Measurements from ENCODE around the gene CNKSR3.

CNKSR3 gene

GRCh38 chr6:154481521-154482013, 28.9 kb downstream of the CNKSR3 start:
- ATAC-seq = no peak
- Mint-ChIP-seq H3K27ac (no peak overlapping the region), H3K4me1 (no peaks in the 10 kb centered on the region), H3K4me3 (no peak overlapping the region), H3K9me3 (no peaks in the 10 kb centered on the region), H3K36me3 (no peaks in the 10 kb centered on the region), H3K27me3 (no peaks in the 10 kb centered on the region)

- Mint-ChIP-seq H3K9me3 (no peaks in the 10 kb centered on the region), H3K27me3 (no peaks in the 10 kb centered on the region), H3K4me1 (no peaks in the 10 kb centered on the region), H3K36me3 (no peaks in the 10 kb centered on the region), H3K4me3 (no peak overlapping the region), H3K27ac (no peak overlapping the region)
- ATAC-seq = no peak
Observed at GRCh38 chr6:154479771-154480639, 30.5 kb downstream of the CNKSR3 start.

DNA sequence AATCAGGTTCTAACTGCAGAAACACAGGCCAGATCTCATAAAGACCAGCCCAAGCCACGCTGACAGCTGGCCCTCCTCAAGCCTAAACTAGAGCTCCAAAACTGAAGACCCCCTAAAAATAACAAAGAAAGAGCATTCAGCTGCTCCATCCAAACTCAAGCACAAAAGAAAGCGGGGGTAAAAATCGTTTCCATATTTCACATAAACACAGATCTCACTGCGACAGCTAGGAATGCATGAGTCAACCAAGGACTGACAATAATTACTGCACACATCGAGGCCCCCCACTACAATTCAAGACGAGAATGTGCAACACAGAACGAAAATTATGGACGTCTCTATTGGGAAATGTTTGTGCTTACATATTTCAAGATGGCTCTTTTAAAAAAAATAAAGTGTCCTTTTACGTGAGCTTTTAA, 31.1 kb downstream of the CNKSR3 start:
- Mint-ChIP-seq H3K4me3 (no peak overlapping the region), H3K4me1 (no peaks in the 10 kb centered on the region), H3K9me3 (no peaks in the 10 kb centered on the region), H3K36me3 (no peaks in the 10 kb centered on the region), H3K27ac (no peak overlapping the region), H3K27me3 (no peaks in the 10 kb centered on the region)
- ATAC-seq = no peak

GRCh38 chr6:154478701-154479060, 31.8 kb downstream of the CNKSR3 start:
- no peak overlapping the region for H3K27ac Mint-ChIP-seq
- ATAC-seq = no peak

DNA sequence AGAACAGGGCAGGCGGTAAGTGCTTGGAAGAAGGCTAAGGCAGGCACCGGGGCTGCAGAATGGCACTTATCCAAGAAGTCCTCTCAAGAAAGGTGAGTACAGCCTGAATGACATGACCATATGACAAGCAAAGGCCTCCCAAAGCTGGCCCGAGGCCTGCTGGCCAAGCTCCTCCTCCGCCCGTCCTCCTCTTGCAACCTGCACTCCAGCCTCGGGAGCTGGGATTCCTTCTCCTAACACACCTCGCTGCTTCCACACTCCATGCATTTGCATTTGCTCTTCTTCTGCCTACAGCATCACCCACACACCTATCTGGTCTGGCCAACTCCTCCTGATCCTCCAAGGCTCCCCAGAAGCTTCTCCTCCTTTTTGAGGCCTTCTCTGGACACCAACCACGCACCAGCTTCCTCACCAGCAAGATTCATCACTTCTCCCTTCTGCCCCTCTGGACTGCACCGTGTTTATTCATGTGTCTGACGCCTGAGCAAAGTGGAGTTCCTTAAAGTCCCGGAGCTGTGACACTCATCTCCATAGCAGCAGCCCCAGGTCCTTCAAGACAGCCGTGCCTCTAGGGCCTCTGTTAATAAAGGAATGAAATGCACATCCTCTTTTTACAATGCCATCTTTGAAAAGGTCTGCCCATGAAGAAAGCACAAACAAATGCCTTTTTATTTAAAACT, 32.3 kb downstream of the CNKSR3 start:
- H3K4me3 Mint-ChIP-seq = no peak overlapping the region
- H3K36me3 Mint-ChIP-seq = no peaks in the 10 kb centered on the region
- no peak overlapping the region for H3K27ac Mint-ChIP-seq
- H3K9me3 Mint-ChIP-seq = no peaks in the 10 kb centered on the region
- no peaks in the 10 kb centered on the region for H3K4me1 Mint-ChIP-seq
- no peaks in the 10 kb centered on the region for H3K27me3 Mint-ChIP-seq
- peak; percentile 32 for ATAC-seq

More at GRCh38 chr6:154478701-154479060, 31.8 kb downstream of the CNKSR3 start:
- Mint-ChIP-seq H3K27me3 (no peaks in the 10 kb centered on the region), H3K9me3 (no peaks in the 10 kb centered on the region), H3K4me1 (no peaks in the 10 kb centered on the region), H3K36me3 (no peaks in the 10 kb centered on the region), H3K4me3 (no peak overlapping the region)

GRCh38 chr6:154476494-154476893, 34.0 kb downstream of the CNKSR3 start:
- no peak for ATAC-seq

GRCh38 chr6:154474648-154475428, 35.6 kb downstream of the CNKSR3 start:
- Mint-ChIP-seq H3K27me3 (no peaks in the 10 kb centered on the region), H3K4me1 (no peaks in the 10 kb centered on the region), H3K9me3 (no peaks in the 10 kb centered on the region), H3K4me3 (no peak overlapping the region), H3K36me3 (no peaks in the 10 kb centered on the region), H3K27ac (no peak overlapping the region)
- ATAC-seq = no peak

More at GRCh38 chr6:154476494-154476893, 34.0 kb downstream of the CNKSR3 start:
- Mint-ChIP-seq H3K4me1 (no peaks in the 10 kb centered on the region), H3K4me3 (no peak overlapping the region), H3K27me3 (no peaks in the 10 kb centered on the region), H3K36me3 (no peaks in the 10 kb centered on the region), H3K9me3 (no peaks in the 10 kb centered on the region), H3K27ac (no peak overlapping the region)

DNA sequence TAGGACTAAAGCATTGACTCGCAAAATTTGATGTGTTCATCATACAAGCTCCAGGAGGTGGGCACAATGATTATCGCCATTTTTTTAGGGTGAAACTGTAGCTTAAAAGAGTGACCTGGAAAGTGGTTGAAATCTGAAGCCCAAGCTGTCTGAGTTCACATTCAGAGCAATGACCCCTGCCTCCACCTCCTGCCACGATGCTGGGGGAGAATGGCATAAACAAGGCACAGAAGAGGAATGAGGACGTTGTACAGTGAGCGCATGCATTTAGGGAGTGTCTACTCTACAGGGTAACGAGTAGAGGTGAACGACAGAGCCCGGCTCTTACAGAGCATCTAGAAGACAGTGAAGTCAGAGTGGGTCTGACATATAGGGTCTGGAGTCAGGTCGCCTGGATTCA, 37.2 kb downstream of the CNKSR3 start:
- no peak overlapping the region for H3K4me3 Mint-ChIP-seq
- no peaks in the 10 kb centered on the region for H3K36me3 Mint-ChIP-seq
- no peaks in the 10 kb centered on the region for H3K27me3 Mint-ChIP-seq
- H3K4me1 Mint-ChIP-seq = no peaks in the 10 kb centered on the region
- H3K27ac Mint-ChIP-seq = no peak overlapping the region
- ATAC-seq = no peak
- H3K9me3 Mint-ChIP-seq = peaks cover under 1% of the 10 kb centered on the region

- H3K27me3 Mint-ChIP-seq = no peaks in the 10 kb centered on the region
- H3K9me3 Mint-ChIP-seq = peaks cover 3% of the 10 kb centered on the region
- no peak for ATAC-seq
- H3K36me3 Mint-ChIP-seq = no peaks in the 10 kb centered on the region
- H3K4me1 Mint-ChIP-seq = no peaks in the 10 kb centered on the region
- no peak overlapping the region for H3K27ac Mint-ChIP-seq
- no peak overlapping the region for H3K4me3 Mint-ChIP-seq
Observed at GRCh38 chr6:154471609-154472362, 38.7 kb downstream of the CNKSR3 start.

- no peaks in the 10 kb centered on the region for H3K36me3 Mint-ChIP-seq
- no peak overlapping the region for H3K27ac Mint-ChIP-seq
- H3K27me3 Mint-ChIP-seq = no peaks in the 10 kb centered on the region
- H3K9me3 Mint-ChIP-seq = peaks cover 3% of the 10 kb centered on the region
- no peak for ATAC-seq
- no peak overlapping the region for H3K4me3 Mint-ChIP-seq
- no peaks in the 10 kb centered on the region for H3K4me1 Mint-ChIP-seq
Observed at GRCh38 chr6:154469306-154469935, 41.1 kb downstream of the CNKSR3 start.

GRCh38 chr6:154468760-154469159, 41.7 kb downstream of the CNKSR3 start:
- no peaks in the 10 kb centered on the region for H3K36me3 Mint-ChIP-seq
- peaks cover 3% of the 10 kb centered on the region for H3K9me3 Mint-ChIP-seq
- H3K27me3 Mint-ChIP-seq = no peaks in the 10 kb centered on the region
- H3K27ac Mint-ChIP-seq = no peak overlapping the region
- ATAC-seq = no peak
- no peak overlapping the region for H3K4me3 Mint-ChIP-seq
- no peaks in the 10 kb centered on the region for H3K4me1 Mint-ChIP-seq

DNA sequence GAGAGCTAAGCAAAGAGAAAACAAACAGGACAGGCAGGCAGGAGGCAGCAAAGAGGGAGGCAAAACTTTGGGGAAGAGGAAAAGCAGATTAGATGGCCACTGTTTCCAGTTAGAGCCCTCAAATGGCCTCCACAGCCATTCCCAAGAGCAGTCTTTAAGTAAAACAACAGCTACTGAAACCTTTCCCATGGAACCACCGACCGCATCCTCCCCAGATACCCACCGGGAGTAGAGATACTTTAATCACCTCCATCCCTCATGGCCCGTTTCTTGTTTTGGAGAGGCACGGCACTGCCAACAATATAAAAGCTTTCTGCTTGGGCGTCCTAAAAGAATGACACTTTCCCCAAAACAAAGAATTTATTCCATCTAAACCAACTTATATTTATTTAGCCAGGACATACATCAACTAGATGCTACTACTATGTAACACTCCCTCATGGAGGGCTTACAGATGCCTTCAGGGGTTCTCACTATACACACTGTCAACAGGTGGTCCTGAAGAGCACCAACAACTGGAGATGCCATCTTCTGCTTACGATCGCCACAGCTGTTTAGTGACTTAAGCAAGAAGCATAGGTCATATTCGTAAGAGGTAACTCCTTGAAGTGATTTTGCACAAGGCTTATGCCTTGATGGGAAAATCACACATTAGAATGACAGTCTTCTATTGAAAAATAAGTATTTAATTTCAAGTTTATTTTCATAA, 43.4 kb downstream of the CNKSR3 start:
- H3K36me3 Mint-ChIP-seq = no peaks in the 10 kb centered on the region
- no peak overlapping the region for H3K4me3 Mint-ChIP-seq
- no peak overlapping the region for H3K27ac Mint-ChIP-seq
- peaks cover 3% of the 10 kb centered on the region for H3K9me3 Mint-ChIP-seq
- no peaks in the 10 kb centered on the region for H3K27me3 Mint-ChIP-seq
- H3K4me1 Mint-ChIP-seq = no peaks in the 10 kb centered on the region
- ATAC-seq = no peak

GRCh38 chr6:154466139-154466538, 44.3 kb downstream of the CNKSR3 start:
- Mint-ChIP-seq H3K4me3 (no peak overlapping the region), H3K27me3 (no peaks in the 10 kb centered on the region), H3K4me1 (no peaks in the 10 kb centered on the region), H3K36me3 (no peaks in the 10 kb centered on the region), H3K9me3 (peaks cover 3% of the 10 kb centered on the region), H3K27ac (no peak overlapping the region)
- ATAC-seq = no peak

Data from stimulated activated memory B cell treated with anti-CD40 and anti-IgM and Interleukin-4, amounts not matched to agents 10 μg/mL and 1 μg/mL and 100 μg/mL, for 72 hours (primary cell).